Trophoblast cell (in vitro differentiated cells and primary cell): ENCODE data around the gene SERPINB6.

Source experiments
- DNase-seq, 2 donors: peaks; one replicate each; pipeline ENCODE4 v3.0.0-alpha.2; 2016
- H2AFZ ChIP-seq: 2 replicates; pipeline ENCODE4 v1.6.1; 2013; ENCODE audit warnings: low read length, moderate library complexity, mild to moderate bottlenecking; ENCODE audit not compliant: insufficient read depth, poor library complexity
- H2AK5ac ChIP-seq: 2 replicates; pipeline ENCODE4 v1.6.1; 2013; ENCODE audit warnings: mild to moderate bottlenecking, low read length
- H2BK120ac ChIP-seq: 2 replicates; pipeline ENCODE4 v1.6.1; 2013; ENCODE audit warnings: low read length, mild to moderate bottlenecking, moderate library complexity; ENCODE audit not compliant: insufficient read depth, poor library complexity
- H2BK12ac ChIP-seq: 2 replicates; pipeline ENCODE4 v1.6.1; 2013; ENCODE audit warnings: mild to moderate bottlenecking, low read length, moderate library complexity
- H2BK5ac ChIP-seq: 2 replicates; pipeline ENCODE4 v1.6.1; 2013; ENCODE audit warnings: low read length, low read depth, moderate library complexity, mild to moderate bottlenecking; ENCODE audit not compliant: poor library complexity
- H3K14ac ChIP-seq: 2 replicates; pipeline ENCODE4 v1.6.1; 2013; ENCODE audit warnings: mild to moderate bottlenecking, low read length
- H3K18ac ChIP-seq: 2 replicates; pipeline ENCODE4 v1.6.1; 2013; ENCODE audit warnings: mild to moderate bottlenecking, low read length
- H3K23ac ChIP-seq: 2 replicates; pipeline ENCODE4 v1.6.1; 2013; ENCODE audit warnings: low read length
- H3K27ac ChIP-seq: 2 replicates; pipeline ENCODE4 v1.5.1; 2013; ENCODE audit warnings: low read depth, mild to moderate bottlenecking, inconsistent platforms, low read length, moderate library complexity
- H3K27me3 ChIP-seq: 2 replicates; pipeline ENCODE4 v1.6.1; 2013; ENCODE audit warnings: inconsistent platforms, mild to moderate bottlenecking, low read length, moderate library complexity; ENCODE audit not compliant: insufficient read depth
- H3K36me3 ChIP-seq, 2 experiments: 1 replicate in 1 of 2; 2 replicates in 1 of 2; pipeline ENCODE4 v1.6.1; 2013; ENCODE audit warnings: low read length in 2 of 2, mild to moderate bottlenecking in 2 of 2, moderate library complexity in 1 of 2; ENCODE audit not compliant: insufficient read depth in 2 of 2, control insufficient read depth in 1 of 2
- H3K4ac ChIP-seq: 2 replicates; pipeline ENCODE4 v1.6.1; 2013; ENCODE audit warnings: low read depth, mild to moderate bottlenecking, low read length, moderate library complexity
- H3K4me1 ChIP-seq, 2 experiments: 1 replicate in 1 of 2; 2 replicates in 1 of 2; pipeline ENCODE4 v1.6.1; 2013; ENCODE audit warnings: low read length in 2 of 2, mild to moderate bottlenecking in 2 of 2, moderate library complexity in 1 of 2; ENCODE audit not compliant: insufficient read depth in 2 of 2, control insufficient read depth in 1 of 2
- H3K4me2 ChIP-seq: 2 replicates; pipeline ENCODE4 v1.6.1; 2013; ENCODE audit warnings: inconsistent platforms, mild to moderate bottlenecking, low read length, moderate library complexity
- H3K4me3 ChIP-seq: 2 replicates; pipeline ENCODE4 v1.5.1; 2013; ENCODE audit warnings: mild to moderate bottlenecking, low read depth, low read length, inconsistent platforms
- H3K79me1 ChIP-seq: one replicate; pipeline ENCODE4 v1.6.1; 2013; ENCODE audit warnings: low read length
- H3K79me2 ChIP-seq: 2 replicates; pipeline ENCODE4 v1.6.1; 2013; ENCODE audit warnings: low read length, mild to moderate bottlenecking; ENCODE audit not compliant: control insufficient read depth, insufficient read depth, poor library complexity
- H3K9ac ChIP-seq: 2 replicates; pipeline ENCODE4 v1.6.1; 2013; ENCODE audit warnings: mild to moderate bottlenecking, low read length
- H3K9me3 ChIP-seq: 2 replicates; pipeline ENCODE4 v1.6.1; 2013; ENCODE audit warnings: low read depth, mild to moderate bottlenecking, control low read depth, inconsistent platforms, low read length; ENCODE audit not compliant: insufficient read depth
- H4K12ac ChIP-seq: 2 replicates; pipeline ENCODE4 v1.6.1; 2013; ENCODE audit warnings: low read depth, mild to moderate bottlenecking, low read length, moderate library complexity
- H4K8ac ChIP-seq: 2 replicates; pipeline ENCODE4 v1.6.1; 2013; ENCODE audit warnings: low read depth, mild to moderate bottlenecking, low read length, moderate library complexity
- H4K91ac ChIP-seq: one replicate; pipeline ENCODE4 v1.6.1; 2013; ENCODE audit warnings: low read depth, mild to moderate bottlenecking, low read length, moderate library complexity
- WGBS: extraction: QIAGEN DNeasy Blood & Tissue Kit; methylation state at CpG from one replicate; pipeline ENCODE4 v1.1.7; 2013; ENCODE audit warnings: missing lambda C conversion rate; ENCODE audit not compliant: insufficient read length, insufficient coverage; ENCODE audit errors: extremely low coverage; 5-methylcytosine and 5-hydroxymethylcytosine counted together

The SERPINB6 gene

DNA sequence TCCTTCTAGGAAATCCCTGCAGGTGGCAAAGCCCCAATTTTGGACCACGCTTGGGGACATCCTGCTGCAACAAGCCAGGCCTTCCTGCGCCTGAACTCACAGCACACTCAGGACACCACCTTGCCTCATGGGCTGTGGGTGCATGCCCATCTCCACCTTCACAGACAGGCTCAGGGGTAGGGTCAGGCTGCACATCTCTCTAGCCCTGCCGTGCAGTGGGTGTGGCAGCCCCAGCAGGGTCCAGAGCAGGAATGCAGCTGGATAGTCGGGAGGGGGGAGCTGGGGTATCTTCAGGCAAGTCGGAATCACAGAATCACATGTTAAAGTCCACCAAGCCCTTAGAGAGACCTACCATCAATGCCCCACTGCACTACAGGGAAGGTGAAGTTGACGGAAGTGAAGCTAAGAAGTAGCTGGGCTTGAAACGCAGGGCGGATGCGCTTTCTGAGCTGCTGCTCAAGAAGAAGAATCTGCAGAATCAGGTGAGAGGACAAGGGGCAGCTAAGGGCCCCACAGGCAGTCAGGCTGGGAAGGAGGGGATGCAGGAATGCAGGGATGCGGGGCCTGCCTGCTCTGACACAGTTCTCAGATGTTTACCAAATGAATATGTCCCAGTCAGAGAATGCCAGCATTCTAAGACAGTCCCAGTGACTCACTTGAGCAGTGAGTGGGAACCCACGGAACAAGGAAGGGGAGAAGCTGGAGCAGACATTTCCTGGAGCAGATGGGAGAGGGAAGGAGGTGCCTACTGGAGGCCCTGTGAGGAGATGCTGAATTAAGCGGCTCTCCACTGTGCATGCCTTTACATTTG lies 11.3 kb downstream of the SERPINB6 start:
- H3K4ac ChIP-seq: no peak overlapping the region
- no peak overlapping the region for H3K14ac ChIP-seq
- H3K4me2 ChIP-seq: no peak overlapping the region
- peaks cover 5% of the 10 kb centered on the region for H3K9me3 ChIP-seq
- no peaks in the 10 kb centered on the region for H3K27me3 ChIP-seq
- no peak overlapping the region for H4K12ac ChIP-seq
- peak overlapping the region; percentile 5 for H3K27ac ChIP-seq
- WGBS: no CpG with 5 or more reads among the region's 12 CpGs
- no peak overlapping the region for H3K18ac ChIP-seq
- peak; percentile 96 to 98 for DNase-seq
- H4K91ac ChIP-seq: no peak overlapping the region
- H2BK120ac ChIP-seq: no peak overlapping the region
- no peak overlapping the region for H2AFZ ChIP-seq
- no peak overlapping the region for H2BK12ac ChIP-seq
- H3K4me3 ChIP-seq: no peak overlapping the region
- H2BK5ac ChIP-seq: no peak overlapping the region
- H3K79me2 ChIP-seq: no peaks in the 10 kb centered on the region
- H3K79me1 ChIP-seq: no peaks in the 10 kb centered on the region
- no peak overlapping the region for H2AK5ac ChIP-seq
- H4K8ac ChIP-seq: no peak overlapping the region
- H3K23ac ChIP-seq: no peak overlapping the region
- H3K4me1 ChIP-seq: peaks cover 7 to 15% of the 10 kb centered on the region in 2 experiments
- peaks cover 2 to 6% of the 10 kb centered on the region in 2 experiments for H3K36me3 ChIP-seq
- H3K9ac ChIP-seq: no peak overlapping the region

DNA sequence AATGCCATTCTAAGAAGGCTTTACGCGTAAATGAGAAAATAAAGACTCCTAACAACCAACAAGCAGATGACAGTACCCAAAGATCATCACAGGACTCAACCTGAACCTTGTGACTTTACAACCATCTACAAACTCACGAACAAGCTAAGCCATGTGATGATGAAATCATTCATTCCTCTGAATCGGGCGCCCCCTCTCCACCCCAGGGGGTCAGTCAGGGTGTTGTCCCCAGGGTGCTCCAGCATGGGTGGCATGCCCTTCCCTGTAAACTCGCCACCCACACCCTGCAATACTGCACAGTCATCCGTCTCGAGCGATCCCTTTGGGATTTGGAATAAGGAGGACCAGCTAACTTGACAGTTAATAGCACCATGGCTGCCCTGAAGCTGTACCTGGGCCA lies 12.6 kb downstream of the SERPINB6 start:
- H3K4me1 ChIP-seq: peaks cover 7 to 15% of the 10 kb centered on the region in 2 experiments
- H2BK5ac ChIP-seq: no peak overlapping the region
- H3K18ac ChIP-seq: no peak overlapping the region
- no peak overlapping the region for H3K4ac ChIP-seq
- no peak for DNase-seq
- peaks cover 5% of the 10 kb centered on the region for H3K9me3 ChIP-seq
- H2AK5ac ChIP-seq: no peak overlapping the region
- no peaks in the 10 kb centered on the region for H3K79me1 ChIP-seq
- H3K36me3 ChIP-seq: peaks cover 2 to 6% of the 10 kb centered on the region in 2 experiments
- no peak overlapping the region for H4K12ac ChIP-seq
- no peak overlapping the region for H3K4me3 ChIP-seq
- H3K79me2 ChIP-seq: no peaks in the 10 kb centered on the region
- H3K23ac ChIP-seq: no peak overlapping the region
- no CpG with 5 or more reads among the region's 9 CpGs for WGBS
- no peaks in the 10 kb centered on the region for H3K27me3 ChIP-seq
- no peak overlapping the region for H3K4me2 ChIP-seq
- no peak overlapping the region for H2BK12ac ChIP-seq
- no peak overlapping the region for H2AFZ ChIP-seq
- no peak overlapping the region for H3K27ac ChIP-seq
- H3K14ac ChIP-seq: no peak overlapping the region
- no peak overlapping the region for H4K8ac ChIP-seq
- H3K9ac ChIP-seq: no peak overlapping the region
- H2BK120ac ChIP-seq: no peak overlapping the region
- H4K91ac ChIP-seq: no peak overlapping the region

DNA sequence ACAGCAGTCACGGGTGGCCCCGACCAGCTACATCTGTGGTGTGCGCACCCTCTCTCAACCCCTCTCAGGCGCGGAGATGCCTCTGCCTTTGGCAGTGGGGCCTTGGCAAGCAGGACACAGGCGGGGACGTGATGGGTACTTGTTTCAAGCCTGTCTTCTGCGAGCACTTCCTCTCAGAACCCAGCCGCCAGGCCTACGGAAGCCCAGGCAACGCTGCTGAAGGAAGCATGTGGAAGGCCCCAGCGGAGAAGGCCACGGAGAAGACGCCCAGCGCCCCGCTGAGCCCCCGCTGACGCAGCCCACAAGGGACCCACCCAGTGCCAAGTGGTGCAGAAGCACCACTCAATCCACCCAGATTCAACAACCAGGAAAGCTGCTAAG lies 13.0 kb downstream of the SERPINB6 start:
- Histone ChIP-seq H3K27me3 (no peaks in the 10 kb centered on the region), H2AFZ (no peak overlapping the region), H3K36me3 (peaks cover 2 to 6% of the 10 kb centered on the region in 2 experiments), H4K12ac (no peak overlapping the region), H3K18ac (no peak overlapping the region), H3K4me3 (no peak overlapping the region), H3K23ac (no peak overlapping the region), H2AK5ac (no peak overlapping the region), H3K9me3 (peaks cover 4% of the 10 kb centered on the region), H3K14ac (no peak overlapping the region), H2BK120ac (no peak overlapping the region), H4K8ac (no peak overlapping the region), H3K4me1 (peaks cover 7 to 15% of the 10 kb centered on the region in 2 experiments), H3K79me1 (no peaks in the 10 kb centered on the region), H2BK5ac (no peak overlapping the region), H4K91ac (no peak overlapping the region), H3K27ac (no peak overlapping the region), H2BK12ac (no peak overlapping the region), H3K4ac (no peak overlapping the region), H3K79me2 (no peaks in the 10 kb centered on the region), H3K9ac (no peak overlapping the region), H3K4me2 (no peak overlapping the region)
- no peak for DNase-seq
- no CpG with 5 or more reads among the region's 18 CpGs for WGBS

DNA sequence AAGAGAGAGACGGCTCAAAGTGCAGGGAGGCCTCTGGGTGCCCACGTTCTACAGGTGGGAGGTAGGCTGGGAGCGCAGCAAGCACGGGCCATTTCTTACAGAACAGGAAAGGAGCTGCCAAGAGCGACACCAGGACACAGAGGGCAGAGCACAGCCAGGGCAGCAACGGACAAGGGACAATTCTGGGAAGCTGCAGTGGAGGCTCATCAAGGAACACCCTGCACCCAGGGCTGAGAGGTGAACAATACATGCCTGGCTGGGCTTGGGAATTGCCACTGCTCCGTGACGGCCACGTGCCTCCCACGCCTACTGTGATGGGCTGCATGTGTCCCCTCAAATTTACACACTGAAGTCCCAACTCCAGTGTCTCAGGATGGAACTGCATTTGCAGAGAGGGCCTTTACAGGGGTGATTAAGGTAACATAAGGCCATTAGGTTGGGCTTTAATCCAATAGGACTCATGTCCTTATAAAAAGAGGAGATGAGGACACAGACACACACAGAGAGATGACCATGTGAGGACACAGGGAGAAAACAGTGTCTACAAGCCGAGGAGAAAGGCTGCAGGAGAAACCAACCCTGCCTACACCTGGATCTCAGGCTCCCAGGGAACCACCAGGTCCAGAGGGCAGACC lies 13.6 kb downstream of the SERPINB6 start:
- H3K14ac ChIP-seq: no peak overlapping the region
- H2BK120ac ChIP-seq: no peak overlapping the region
- H3K4ac ChIP-seq: no peak overlapping the region
- no peak overlapping the region for H2AFZ ChIP-seq
- no peaks in the 10 kb centered on the region for H3K79me2 ChIP-seq
- H4K12ac ChIP-seq: no peak overlapping the region
- H3K9ac ChIP-seq: no peak overlapping the region
- peaks cover 4% of the 10 kb centered on the region for H3K9me3 ChIP-seq
- H3K36me3 ChIP-seq: peaks cover 4 to 6% of the 10 kb centered on the region in 2 experiments
- no peak overlapping the region for H3K4me3 ChIP-seq
- H3K4me2 ChIP-seq: no peak overlapping the region
- no peak overlapping the region for H2AK5ac ChIP-seq
- no peak overlapping the region for H4K91ac ChIP-seq
- H3K23ac ChIP-seq: no peak overlapping the region
- no peak for DNase-seq
- no peak overlapping the region for H2BK5ac ChIP-seq
- no peak overlapping the region for H3K18ac ChIP-seq
- no peaks in the 10 kb centered on the region for H3K27me3 ChIP-seq
- H3K4me1 ChIP-seq: peaks cover 7 to 15% of the 10 kb centered on the region in 2 experiments
- WGBS: no CpG with 5 or more reads among the region's 11 CpGs
- H3K27ac ChIP-seq: no peak overlapping the region
- no peak overlapping the region for H2BK12ac ChIP-seq
- no peak overlapping the region for H4K8ac ChIP-seq
- no peaks in the 10 kb centered on the region for H3K79me1 ChIP-seq
